Activated CD4-positive, alpha-beta T cell treated with anti-CD3 and anti-CD28 coated beads, Interleukin-2, amount 50 U/mL, for 24 hours (primary cell): Measurements from ENCODE around the gene GRID2.
"Not testable (repeated sequence)": the region's sequence is repeated elsewhere in the genome, so short reads cannot be mapped to it uniquely, and the experiment has no call there.

ENCODE experiments used
- DNase-seq, 2 donors: peaks; one replicate each; pipeline ENCODE4 v3.0.0-alpha.2; 2020; ENCODE audit warnings: low read depth in 1 of 2, low spot score in 1 of 2

Gene GRID2

GRCh38 chr4:92433272-92433758 is 129.5 kb downstream of the GRID2 start:
- no peak for DNase-seq

GRCh38 chr4:92438722-92439121 is 135.0 kb downstream of the GRID2 start:
- not testable (repeated sequence) for DNase-seq

GRCh38 chr4:92442131-92442530 is 138.4 kb downstream of the GRID2 start:
- DNase-seq, result not testable (repeated sequence)

GRCh38 chr4:92444143-92444843 is 140.5 kb downstream of the GRID2 start:
- DNase-seq, result not testable (repeated sequence)

GRCh38 chr4:92445127-92445526 is 141.4 kb downstream of the GRID2 start:
- no peak for DNase-seq

- DNase-seq, result no peak
These were observed 143.6 kb downstream of the GRID2 start for GRCh38 chr4:92447255-92447905.

- DNase-seq, result not testable (repeated sequence)
These were observed 144.4 kb downstream of the GRID2 start for GRCh38 chr4:92448176-92448575.

- DNase-seq, result no peak
These were observed 146.9 kb downstream of the GRID2 start for GRCh38 chr4:92450694-92451093.

- no peak for DNase-seq
These were observed 148.0 kb downstream of the GRID2 start for GRCh38 chr4:92451782-92452181.

GRCh38 chr4:92452383-92452782 is 148.6 kb downstream of the GRID2 start:
- not testable (repeated sequence) for DNase-seq

- DNase-seq, result no peak
These were observed 151.6 kb downstream of the GRID2 start for GRCh38 chr4:92455329-92455839.

- no peak for DNase-seq
These were observed 152.2 kb downstream of the GRID2 start for GRCh38 chr4:92455951-92456350.

GRCh38 chr4:92461732-92462131 is 158.0 kb downstream of the GRID2 start:
- no peak for DNase-seq

- no peak for DNase-seq
These were observed 173.5 kb downstream of the GRID2 start for GRCh38 chr4:92477298-92477697.

- no peak for DNase-seq
These were observed 179.6 kb downstream of the GRID2 start for GRCh38 chr4:92483341-92483740.

GRCh38 chr4:92488496-92488895 is 184.7 kb downstream of the GRID2 start:
- no peak for DNase-seq

- DNase-seq, result no peak
These were observed 193.4 kb downstream of the GRID2 start for GRCh38 chr4:92497141-92497540.

- no peak for DNase-seq
These were observed 197.7 kb downstream of the GRID2 start for GRCh38 chr4:92501456-92501855.

GRCh38 chr4:92506933-92507332 is 203.2 kb downstream of the GRID2 start:
- no peak for DNase-seq

GRCh38 chr4:92514627-92515026 is 210.9 kb downstream of the GRID2 start:
- DNase-seq, result no peak

- no peak for DNase-seq
These were observed 212.7 kb downstream of the GRID2 start for GRCh38 chr4:92516450-92516849.

GRCh38 chr4:92519727-92520126 is 216.0 kb downstream of the GRID2 start:
- no peak for DNase-seq
